HG03354 (cell line): ENCODE measurements around the gene HARS2.
"Not testable (repeated sequence)": the region's sequence is repeated elsewhere in the genome, so short reads cannot be mapped to it uniquely, and the experiment has no call there.

Experiments
- ATAC-seq: cut with Tn5 transposase; IDR thresholded peaks from one replicate; pipeline ENCODE4 v1.9.1; 2021; ENCODE audit warnings: mild to moderate bottlenecking; ENCODE audit not compliant: unreplicated experiment, poor library complexity, severe bottlenecking

Gene HARS2

GRCh38 chr5:140694276-140694675 lies 3.0 kb downstream of the HARS2 start:
- ATAC-seq: no peak

- no peak for ATAC-seq
Observed at GRCh38 chr5:140696891-140697492, 5.7 kb downstream of the HARS2 start.

- ATAC-seq: peak; percentile 98
Observed at GRCh38 chr5:140700177-140701144, 9.2 kb downstream of the HARS2 start, which contains the start of gene ZMAT2. ZMAT2 (plus strand) TSS chr5:140700447; CDS start chr5:140700461, 14 bp downstream.

- no peak for ATAC-seq
Observed at GRCh38 chr5:140707812-140708211, 16.6 kb downstream of the HARS2 start.

- not testable (repeated sequence) for ATAC-seq
Observed at GRCh38 chr5:140708787-140709186, 17.5 kb downstream of the HARS2 start.

GRCh38 chr5:140710899-140711552 lies 19.8 kb downstream of the HARS2 start:
- ATAC-seq: peak; percentile 91

- ATAC-seq: no peak
Observed at GRCh38 chr5:140711794-140712193, 20.5 kb downstream of the HARS2 start.

GRCh38 chr5:140713562-140714094 lies 22.4 kb downstream of the HARS2 start:
- no peak for ATAC-seq

GRCh38 chr5:140716238-140716637 lies 25.0 kb downstream of the HARS2 start:
- ATAC-seq: not testable (repeated sequence)

GRCh38 chr5:140718266-140718592 lies 27.0 kb downstream of the HARS2 start:
- no peak for ATAC-seq

- peak; percentile 16 for ATAC-seq
Observed at GRCh38 chr5:140720738-140721137, 29.5 kb downstream of the HARS2 start.

GRCh38 chr5:140721395-140721794 lies 30.1 kb downstream of the HARS2 start:
- ATAC-seq: not testable (repeated sequence)

- ATAC-seq: peak; percentile 80
Observed at GRCh38 chr5:140725799-140726471, 34.7 kb downstream of the HARS2 start.

GRCh38 chr5:140733098-140733497 lies 41.8 kb downstream of the HARS2 start:
- ATAC-seq: no peak

GRCh38 chr5:140734354-140734753 lies 43.1 kb downstream of the HARS2 start:
- ATAC-seq: no peak

GRCh38 chr5:140737486-140737885 lies 46.2 kb downstream of the HARS2 start:
- no peak for ATAC-seq

- no peak for ATAC-seq
Observed at GRCh38 chr5:140741967-140742366, 50.7 kb downstream of the HARS2 start.
